ENCODE measurements around the gene PCMTD2. TPM values are rescaled to one million over a fixed set of nuclear protein-coding genes. Genes with fewer than 3 reads are reported as not detected.

PCMTD2 gene
- polyA plus RNA-seq (2013, experiment 1 of 2; ENCODE audit: insufficient read length) = 15.8 TPM
- 23.7 TPM for polyA plus RNA-seq (2013, experiment 2 of 2; ENCODE audit: insufficient read length)

DNA sequence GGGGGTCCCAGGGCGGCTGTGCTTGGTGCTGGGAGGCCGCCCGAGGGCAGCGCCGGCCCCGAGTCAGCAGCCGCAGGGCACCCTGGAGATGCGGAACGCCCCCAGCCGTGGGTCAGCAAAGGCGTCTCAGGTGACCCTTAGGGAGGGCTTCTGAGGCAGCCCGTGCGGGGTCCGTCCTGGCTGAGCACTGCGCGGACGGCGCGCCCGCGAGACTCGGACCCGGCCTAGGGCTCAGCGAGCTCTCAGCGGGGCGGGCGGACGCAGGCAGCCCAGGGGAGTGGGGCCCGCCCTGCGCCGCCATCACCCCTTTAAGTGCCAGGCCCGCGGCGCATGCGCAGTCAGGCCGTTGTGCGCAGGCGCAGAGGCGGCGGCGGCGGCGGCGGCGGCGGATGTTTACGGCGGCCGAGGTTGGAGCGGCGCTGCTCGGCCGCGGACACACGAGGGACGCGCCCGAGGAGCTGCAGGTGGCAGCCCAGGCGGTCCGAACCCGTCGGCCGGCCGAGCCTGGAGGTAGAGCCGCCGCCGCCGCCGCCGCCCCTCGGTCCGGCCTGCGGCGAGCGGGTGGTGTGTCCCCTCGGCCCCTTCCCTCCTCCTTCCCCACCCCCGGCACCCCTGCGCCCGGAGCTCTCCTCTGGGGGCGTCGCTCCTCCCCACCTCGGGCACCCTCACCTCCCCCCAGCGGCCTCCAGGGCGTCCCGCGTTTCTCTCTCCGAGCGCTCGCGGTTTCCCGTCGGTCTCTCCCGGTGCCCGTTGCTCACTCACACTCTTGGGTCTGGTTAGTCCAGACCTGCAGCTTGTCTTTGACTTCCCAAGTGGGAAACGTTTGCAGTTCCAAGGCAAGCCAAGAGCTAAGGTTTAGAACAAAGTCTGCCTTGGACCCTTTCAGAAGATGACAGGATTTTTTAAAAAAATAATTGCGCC, at the start of gene PCMTD2:
Gene PCMTD2 (plus strand): TSS at position 388 of the 921 bp plus-strand sequence. CDS start 4,218 bp downstream, outside the sequence.
- DNase-seq = peak; percentile 83

DNA sequence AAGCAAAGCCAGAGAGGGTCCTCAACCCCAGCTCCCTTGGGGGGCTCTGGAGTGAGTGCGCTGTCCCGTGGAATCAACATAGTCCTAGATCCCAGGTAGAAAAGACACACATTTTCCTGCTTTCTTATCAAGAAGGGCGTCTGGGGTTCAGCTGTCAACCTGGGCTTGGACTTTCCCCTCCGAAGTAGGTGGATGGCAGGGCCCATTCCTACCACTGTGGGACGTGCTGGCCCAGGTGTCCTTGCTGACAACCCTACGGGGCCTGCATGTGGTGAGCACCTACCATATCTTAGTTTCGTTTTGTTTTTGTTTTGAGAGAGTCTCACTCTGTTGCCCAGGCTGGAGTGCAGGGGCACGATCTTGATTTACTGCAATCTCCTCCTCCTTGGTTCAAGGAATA, 48.9 kb upstream of the PCMTD2 start:
- no peak for DNase-seq

DNA sequence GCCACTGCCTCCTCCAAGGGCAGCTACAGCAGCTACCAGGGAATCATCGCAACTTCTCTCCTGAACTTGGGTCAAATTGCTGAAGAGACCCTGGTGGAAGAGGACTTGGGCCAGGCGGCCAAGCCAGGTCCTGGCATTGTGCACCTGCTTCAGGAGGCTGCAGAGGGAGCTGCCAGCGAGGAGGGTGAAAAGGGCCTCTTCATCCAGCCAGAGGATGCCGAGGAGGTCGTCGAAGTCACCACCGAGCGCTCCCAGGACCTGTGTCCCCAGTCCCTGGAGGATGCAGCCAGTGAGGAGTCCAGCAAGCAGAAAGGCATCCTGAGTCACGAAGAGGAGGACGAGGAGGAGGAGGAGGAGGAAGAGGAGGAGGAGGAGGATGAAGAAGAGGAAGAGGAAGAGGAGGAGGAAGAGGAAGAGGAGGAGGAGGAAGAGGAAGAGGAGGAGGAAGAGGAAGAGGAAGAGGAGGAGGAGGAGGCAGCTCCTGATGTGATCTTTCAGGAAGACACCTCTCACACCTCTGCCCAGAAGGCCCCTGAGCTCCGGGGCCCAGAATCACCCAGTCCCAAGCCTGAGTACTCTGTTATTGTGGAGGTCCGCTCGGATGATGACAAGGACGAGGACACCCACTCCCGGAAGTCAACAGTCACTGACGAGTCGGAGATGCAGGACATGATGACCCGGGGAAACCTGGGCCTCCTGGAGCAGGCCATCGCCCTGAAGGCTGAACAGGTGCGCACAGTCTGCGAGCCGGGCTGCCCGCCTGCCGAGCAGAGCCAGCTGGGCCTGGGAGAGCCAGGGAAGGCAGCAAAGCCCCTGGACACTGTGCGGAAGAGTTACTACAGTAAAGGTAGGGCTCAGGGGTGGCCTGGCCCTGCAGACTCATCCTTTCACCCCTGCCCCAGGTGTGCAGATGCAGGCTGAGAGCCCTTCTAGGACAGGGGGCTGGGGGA, 47.6 kb upstream of the PCMTD2 start:
- no peak for DNase-seq

DNA sequence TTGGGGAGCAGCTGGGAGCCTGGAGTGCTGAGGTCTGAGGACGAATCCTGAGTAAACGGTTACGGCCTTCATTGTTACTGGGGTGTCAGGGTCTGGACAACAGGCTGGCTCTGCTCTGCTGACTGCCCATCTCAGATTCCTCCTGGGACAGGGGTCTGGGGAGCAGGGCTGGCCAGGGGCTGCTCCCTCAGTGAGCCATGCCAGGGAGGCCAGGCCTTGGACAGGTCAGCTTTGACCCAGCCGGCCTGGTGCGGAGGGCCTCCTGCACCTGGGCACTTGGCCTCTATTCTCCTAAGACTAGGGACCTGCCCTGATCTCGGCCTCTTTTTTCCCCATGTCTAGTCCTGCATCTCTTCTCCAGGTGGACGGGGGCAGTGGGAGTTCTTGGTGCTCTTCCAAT, 46.4 kb upstream of the PCMTD2 start:
- DNase-seq = no peak

DNA sequence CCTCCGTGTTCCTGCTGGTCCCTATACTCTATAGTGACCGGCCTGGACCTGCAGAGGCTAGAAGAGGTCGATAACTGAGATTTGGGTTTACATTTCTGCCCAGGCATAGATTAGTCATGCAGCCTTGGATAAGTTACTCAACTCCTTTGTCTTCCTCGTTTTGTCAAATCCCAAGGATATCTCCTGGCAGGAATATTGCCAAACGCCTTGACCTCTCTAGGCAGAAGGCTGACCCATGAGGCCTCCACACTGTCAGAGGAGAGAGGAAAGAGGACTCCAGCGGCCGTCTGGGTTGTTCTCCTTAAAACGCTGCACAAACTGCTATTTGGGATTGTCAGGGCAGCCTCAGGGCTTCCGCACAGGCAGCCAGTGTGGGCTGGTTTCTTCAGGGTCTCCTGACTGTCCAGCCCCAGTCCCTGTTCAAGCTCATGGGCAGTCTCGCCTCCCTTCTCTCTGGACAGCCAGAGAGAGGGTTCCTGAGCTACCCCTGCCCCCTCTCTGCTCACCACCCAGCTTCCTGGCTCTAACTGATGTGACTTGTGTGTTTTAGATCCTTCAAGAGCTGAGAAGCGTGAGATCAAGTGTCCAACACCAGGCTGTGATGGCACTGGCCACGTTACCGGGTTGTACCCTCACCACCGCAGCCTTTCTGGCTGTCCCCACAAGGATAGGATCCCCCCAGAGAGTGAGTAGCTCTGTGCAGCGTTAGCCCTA, 44.7 kb upstream of the PCMTD2 start:
- DNase-seq = no peak

DNA sequence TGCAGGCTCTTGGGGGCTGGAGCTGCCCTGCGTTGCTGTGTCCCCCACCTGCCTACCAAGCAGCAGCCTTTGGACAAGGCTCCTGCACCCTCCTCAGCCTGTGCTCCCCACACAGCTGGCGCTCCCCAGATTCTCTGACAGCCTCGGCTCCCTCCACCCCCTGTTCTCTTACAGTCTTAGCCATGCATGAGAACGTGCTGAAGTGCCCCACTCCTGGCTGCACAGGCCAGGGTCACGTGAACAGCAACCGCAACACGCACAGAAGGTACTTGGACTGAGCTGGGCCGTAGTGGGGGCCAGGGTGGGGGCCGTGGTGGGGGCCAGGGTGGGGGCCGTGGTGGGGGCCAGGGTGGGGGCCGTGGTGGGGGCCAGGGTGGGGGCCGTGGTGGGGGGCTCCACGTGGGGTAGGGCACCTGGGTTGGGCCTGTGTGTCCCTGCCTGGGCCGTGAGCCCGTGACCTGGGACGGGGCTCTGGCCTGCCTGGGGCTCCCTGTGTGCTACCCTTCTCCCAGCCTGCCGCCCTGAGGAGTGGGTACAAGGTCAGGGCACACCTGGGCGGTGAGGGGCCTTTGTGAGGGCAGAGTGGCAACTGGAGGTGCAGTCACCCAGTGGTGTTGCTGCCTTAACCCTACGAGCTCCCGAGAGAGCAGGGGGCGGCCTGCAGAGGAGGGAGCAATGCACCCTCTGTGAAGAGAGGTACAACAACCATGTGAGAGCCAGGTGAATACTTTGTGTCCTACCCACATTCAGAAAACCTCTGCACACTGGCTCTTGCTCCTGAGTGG, 43.5 kb upstream of the PCMTD2 start:
- DNase-seq = no peak

DNA sequence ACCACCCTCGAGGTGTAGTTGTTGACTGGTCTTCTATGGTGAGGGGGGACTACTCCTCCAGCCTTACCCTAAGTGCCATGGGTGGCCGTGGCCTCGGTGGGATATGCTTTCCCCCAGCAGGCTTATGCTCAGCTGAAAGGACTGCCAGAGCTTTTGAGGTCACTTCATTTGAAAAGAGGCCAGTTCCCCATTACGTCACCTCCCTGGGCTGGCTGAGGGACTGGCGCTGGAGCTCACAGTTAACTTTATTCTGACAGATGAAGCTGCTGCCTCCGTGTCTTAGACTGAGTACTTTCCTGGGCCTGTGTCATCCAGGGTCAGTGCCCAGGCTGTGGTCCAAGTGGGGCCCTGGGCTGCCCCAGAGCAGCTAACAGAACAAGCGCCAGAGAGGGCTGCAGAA, 42.8 kb upstream of the PCMTD2 start:
- no peak for DNase-seq

DNA sequence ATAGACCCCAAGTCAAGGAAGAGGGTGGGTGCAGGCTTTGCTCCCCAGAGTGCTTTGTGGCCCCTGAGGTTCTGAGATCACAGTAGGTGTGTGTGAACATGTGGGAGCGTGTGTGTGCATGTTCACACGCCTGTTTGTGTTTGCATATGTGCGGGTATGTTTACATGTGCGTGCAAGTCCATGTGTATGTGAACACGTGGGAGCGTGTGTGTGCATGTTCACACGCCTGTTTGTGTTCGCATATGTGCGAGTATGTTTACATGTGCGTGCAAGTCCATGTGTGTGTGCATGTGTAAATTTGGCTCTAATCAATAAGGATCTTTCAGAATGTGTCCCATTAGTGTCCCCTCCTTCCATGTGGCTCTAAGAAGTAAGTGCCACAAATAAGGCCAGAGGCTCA, 41.4 kb upstream of the PCMTD2 start:
- no peak for DNase-seq

DNA sequence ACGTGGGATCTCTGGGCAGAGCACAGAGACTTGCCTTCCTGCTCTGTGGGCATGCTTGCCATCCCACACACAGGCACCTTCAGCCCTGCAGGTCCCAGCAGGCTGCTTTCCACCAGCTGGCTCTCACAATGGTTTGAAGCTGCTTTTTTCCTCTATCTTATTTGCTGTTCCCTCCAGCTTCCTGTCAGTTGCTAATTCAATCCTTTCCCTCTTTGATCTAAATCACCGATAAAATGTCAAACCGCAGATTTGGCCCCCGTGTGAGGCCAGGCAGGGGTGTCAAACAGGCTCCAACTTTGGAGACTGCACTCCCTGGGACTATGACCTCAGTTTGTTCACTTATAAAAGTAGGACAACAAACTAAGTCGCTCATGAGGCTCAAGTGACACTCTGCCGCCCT, 40.6 kb upstream of the PCMTD2 start:
- no peak for DNase-seq

DNA sequence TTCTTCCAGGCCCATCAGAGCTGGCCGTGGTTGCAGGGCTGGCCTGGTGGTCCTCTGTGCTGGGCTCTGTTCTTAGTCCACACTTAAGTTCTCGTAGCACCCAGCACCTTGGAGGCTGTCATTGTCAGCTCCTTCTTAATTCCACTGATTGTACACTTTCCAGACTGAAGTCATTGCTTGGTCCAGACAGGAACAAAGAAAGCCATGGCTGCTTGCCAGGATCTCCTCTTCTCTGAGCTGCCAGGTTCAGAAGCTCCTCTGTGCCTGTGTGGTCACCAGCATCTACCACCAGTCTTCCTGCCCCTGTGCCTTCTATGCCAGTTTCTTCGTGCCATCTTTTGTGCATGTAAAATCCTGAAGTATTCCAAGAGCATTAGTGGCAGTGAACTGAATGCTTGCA, 39.5 kb upstream of the PCMTD2 start:
- DNase-seq = no peak

DNA sequence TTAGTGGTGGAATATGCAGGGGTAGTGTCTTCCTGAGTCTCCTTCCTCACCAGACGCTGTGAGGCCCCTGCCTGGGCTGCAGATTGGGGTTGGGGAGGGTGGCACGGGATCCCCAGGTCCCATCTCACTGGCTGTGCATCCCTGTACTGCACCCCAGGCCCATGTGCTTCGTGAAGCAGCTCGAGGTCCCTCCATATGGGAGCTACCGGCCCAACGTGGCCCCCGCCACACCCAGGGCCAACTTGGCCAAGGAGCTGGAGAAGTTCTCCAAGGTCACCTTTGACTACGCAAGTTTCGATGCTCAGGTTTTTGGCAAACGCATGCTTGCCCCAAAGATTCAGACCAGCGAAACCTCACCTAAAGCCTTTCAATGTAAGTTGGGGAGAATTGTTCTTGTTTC, 38.6 kb upstream of the PCMTD2 start:
- no peak for DNase-seq

DNA sequence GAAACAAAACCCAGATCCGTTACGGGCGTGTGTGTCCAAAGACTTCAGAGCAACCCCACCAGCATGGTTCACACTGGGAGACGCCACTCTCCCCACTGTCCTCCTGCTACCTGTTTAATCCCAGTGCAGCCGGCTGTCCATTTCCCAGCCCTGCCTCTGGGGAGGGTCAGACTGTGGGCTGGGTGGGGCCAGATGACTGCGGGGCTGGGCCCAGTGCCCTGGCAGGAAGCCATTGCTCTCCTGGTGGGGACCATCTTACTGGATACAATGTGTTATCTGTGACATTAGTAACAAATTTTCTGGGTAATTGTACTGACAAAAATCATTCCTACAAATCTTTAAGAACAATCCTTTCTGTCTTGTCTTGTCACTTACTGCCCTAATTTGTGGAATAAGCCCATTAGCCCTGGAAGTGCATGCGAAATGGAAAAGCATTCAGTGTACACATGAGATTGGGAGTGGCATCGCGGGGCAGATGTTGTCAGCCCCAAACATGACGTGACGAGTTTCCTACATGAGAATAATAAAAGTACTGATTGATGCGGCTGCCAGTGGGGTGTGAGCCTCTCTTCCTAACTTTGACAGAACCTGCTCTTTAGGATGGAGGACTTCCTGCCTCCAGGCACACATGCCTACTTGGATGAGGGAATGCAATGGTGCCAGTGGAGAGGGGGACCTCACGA, 37.9 kb upstream of the PCMTD2 start:
- no peak for DNase-seq

DNA sequence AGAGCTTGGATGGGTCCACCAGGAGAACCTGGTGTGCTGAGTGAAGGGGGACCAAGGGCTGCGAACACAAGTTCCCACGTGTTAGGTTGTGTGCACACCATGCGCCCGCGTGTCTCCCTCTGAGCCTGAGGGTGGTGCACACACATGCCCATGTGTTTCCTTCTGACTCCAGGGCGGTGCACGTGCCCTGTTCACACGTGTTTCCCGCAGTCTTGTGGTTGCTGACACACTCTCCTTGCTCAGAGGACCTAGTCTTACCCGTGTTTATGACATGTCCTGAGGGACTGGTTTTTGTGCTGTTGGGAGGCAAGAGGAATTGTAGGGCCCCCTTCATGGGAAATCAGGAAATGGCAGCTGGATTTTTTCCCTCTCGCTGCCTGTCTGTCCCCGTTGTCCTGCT, 36.3 kb upstream of the PCMTD2 start:
- DNase-seq = peak; percentile 8

DNA sequence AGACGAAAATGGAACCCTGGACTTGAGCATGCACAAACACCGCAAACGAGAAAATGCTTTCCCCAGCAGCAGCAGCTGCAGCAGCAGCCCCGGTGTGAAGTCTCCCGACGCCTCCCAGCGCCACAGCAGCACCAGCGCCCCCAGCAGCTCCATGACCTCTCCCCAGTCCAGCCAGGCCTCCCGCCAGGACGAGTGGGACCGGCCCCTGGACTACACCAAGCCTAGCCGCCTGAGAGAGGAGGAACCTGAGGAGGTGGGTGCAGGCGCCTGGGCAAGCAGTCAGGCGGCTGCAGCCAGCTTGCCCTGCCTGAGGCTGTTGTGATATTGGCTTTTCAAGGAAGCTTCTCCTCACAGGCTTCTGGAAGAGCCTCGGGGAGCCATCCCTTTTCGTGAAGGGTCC, 35.8 kb upstream of the PCMTD2 start:
- DNase-seq = no peak

DNA sequence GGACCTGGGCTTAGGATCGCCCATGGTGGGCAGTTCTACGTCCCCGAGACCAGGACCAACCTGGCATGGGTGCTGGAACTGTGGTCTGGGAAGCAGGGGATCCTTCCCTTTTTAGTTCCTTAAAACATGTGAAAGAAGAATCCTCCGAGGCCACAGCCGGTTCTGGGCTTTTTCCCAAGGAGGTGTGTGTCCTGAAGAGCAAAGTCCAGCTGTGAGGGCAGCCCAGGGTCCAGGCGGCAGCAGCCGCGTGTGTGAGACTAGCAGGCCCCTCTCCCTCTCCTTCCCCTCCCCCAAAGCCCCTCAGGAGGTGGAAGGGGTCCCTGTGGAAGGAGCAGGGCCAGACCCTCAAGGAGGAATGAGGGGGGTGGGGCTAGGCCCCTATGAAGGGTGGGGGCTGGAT, 35.1 kb upstream of the PCMTD2 start:
- no peak for DNase-seq

DNA sequence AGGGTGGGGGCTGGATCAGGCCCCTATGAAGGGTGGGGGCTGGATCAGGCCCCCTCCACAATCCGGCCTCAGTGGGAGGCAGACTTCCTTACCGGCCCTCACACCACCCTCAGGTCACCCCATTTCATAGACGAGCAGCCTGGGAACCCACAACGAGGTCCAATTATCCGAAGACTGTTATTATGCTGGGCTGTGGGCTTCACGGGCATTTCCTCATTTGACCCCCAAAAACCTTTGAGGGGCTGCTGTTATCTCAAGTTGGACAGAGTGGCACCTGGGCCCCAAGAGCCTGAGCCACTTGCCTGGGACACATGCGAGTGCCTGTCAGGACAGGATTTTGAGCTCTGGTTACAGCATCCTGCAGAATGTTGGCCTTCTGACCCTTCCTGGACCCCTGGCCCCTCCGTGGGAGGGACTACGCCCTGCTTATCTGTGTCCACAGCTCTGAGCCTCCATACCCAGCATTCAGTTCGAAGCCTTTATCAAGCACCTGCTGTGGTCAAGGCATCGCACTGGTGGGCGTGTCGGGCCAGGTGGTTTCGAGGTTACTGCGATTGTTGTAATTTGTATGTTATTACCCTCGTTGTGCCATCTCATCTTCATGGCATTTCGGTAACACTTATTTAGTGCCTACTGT, 34.5 kb upstream of the PCMTD2 start:
- no peak for DNase-seq

DNA sequence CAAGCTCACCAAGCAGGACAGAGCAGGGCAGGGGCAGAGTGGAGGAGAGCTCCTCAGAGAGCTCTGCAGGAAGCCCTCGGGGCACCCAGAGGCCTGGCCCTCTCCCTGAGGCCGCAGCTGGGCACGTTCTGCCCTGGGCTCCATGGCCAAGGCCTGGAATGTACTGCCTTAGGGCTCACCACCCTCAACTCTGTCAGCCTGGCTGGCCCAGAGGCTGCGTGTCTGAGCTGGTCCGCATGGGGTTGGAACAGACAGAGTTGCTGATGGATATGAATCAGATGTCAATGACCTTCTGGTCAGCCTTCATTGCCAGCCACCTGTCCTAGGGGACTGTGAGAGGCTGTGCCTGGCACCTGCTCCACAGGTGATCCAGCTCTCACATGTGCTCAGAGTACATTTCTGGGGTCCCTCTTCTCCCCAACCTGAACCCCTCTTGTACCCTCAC, 33.2 kb upstream of the PCMTD2 start:
- DNase-seq = no peak

DNA sequence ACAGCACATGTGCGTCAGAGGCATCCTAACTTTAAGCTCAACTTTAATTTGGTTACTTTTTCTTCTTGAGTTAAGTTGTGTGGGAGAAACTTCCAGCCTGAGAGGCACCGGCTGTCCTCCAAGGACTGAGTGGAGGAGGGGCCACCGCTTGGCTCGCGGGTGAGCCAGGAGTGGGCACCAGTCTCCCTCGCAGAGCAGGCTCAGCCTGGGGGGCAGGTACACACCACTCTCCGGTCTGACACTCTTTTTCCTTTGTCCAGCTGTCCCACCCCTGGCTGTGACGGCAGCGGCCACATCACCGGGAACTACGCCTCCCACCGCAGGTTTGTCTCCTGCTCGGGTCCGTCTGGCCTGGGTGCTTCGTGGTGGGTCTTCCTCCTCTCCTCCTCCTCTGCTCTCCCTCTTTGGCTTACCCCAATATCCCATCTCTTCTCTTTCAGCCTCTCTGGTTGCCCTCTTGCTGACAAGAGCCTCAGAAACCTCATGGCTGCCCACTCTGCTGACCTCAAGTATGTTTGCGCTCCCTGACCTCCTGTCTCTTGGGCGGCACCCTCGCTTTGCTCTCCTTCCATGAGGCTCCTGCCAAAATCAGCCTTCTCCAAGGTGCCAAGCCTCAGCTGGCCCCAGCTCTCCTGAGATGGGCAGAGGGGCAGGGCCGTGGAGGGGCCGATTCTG, 32.6 kb upstream of the PCMTD2 start:
- DNase-seq = no peak

DNA sequence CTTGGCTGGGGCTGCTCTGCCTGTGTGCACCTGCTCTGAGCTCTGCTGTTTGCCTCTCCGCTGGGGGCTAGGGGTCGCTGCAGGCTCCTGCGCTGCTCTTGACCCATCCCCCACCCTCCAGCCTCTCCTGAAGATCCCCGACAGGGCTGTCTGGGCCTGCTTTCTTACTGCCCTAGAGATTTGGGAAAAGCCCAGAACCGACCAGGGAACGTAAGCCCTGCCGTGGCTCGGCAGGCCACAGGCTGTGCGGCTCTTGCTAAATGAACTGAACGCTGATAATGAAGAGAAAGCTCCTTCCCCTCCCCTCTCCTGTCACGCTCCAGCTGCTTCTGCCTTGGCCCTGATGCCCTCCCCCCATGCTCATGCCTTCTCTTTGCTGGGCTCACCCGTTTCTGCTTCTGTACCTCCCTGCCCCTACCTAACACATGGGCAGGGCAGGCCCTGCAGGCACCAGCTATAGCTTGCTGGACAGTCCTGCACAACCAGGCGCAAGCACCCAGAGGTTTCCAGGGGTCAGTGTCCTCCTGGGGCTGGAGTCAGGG, 32.0 kb upstream of the PCMTD2 start:
- peak; percentile 5 for DNase-seq
